ENCODE measurements around the gene TGFA.

GRCh38 chr2:70560040-70560439, 6.4 kb upstream of the TGFA start:
- TF ChIP-seq CTCF (IDR thresholded peaks at IDR 0.05): no peak
- TF ChIP-seq EP300 (IDR thresholded peaks at IDR 0.05): no peak
- TF ChIP-seq POLR2A (IDR thresholded peaks at IDR 0.05; ENCODE audit: low read depth): no peak

Data from esophagus muscularis mucosa (tissue), 4 donors.